DMS114 treated with DMSO at 0.1 percent for 48 hours (cell line): ENCODE data around the gene RPL32.
"Not testable (repeated sequence)": the region's sequence is repeated elsewhere in the genome, so short reads cannot be mapped to it uniquely, and the experiment has no call there.

ENCODE experiments used
- DNase-seq: peaks from one replicate; lab custom pipeline; 2025; ENCODE audit not compliant: unreplicated experiment; lab: John Stamatoyannopoulos, UW

The RPL32 gene

DNA sequence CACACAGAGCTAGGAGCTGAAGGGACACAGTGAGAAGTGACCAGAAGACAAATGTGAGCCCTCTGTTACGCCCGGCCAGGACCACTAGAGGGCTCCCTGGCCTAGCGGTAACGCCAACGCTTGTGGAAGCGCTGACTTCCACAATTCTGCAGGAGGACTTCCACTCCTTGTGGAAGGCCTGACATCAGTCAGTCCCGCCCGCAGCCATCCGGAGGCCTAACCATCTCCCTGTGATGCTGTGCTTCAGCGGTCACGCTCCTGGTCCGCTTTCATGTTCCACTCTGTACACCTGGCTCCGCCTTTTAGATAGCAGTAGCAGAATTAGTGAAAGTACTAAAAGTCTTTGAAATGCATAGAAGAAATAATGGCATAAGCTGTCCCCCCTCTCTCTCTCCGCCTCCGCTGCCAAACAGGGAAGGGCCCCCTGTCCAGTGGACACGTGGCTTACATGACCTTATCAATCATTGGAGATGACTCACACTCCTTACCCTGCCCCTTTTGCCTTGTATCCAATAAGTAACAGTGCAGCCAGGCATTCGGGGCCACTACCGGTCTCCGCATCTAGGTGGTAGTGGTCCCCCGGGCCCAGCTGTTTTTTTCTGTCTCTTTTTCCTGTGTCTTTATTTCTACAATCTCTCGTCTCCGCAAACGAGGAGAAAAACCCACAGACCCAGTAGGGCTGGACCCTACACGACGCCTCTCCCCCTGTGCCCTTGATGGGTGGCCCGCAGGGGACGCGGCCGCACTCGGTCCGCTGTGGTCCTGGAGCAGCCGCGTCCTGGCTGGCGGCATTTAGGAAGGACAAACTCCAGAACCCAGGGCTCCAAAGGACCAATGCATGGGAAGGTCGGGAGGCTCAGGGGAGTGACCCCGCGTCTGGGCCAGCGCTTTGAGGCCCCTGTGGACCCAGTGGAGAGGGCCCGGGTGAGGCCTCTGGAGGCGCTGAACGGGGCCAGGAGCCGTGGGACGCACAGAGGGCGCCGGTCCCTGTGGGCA is 27.0 kb upstream of the RPL32 start:
- peak; percentile 59 for DNase-seq

DNA sequence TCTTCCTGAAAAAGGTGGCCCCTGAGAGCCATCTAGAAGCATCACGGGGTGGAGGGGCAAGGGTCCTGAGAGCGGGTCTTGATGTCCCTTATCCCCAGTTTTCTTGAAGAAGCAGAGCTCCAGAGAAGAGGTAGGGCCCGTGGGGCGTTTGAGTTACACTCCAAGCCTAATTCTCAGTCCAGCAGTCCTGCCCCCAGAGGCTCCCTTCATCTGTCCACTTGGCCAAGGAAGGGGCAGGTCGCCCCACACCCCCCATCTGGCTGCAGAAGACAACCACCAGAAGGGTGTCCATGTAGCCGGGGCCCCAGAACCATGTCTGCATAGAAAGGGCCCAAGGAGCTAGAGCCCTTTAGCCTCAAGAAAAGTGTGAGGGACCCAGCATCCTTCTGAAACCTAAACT is 25.5 kb upstream of the RPL32 start:
- DNase-seq = no peak

- DNase-seq = no peak
Observed at GRCh38 chr3:12865271-12865670, 23.9 kb upstream of the RPL32 start.

- no peak for DNase-seq
Observed at GRCh38 chr3:12862387-12862786, 21.0 kb upstream of the RPL32 start.

DNA sequence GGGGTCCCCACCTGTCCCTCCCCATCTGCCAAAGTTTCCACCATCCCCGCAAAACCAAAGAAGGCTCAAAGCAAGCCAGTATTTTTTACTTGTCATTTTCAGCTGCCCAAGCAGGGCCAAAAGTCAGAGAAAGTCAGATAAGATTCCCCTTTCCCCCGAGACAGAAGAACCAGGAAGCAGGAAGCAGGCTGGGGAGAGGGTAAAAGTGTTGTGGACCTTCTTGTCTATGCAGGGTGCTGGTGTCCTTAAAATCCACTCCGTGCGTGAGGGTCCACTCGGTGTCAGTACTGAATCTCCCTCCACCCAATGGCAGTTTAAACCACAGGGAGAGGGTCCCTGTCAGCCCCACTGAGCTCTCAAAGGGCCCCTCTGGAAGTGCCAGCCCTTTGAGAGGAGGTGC is 20.2 kb upstream of the RPL32 start:
- DNase-seq = no peak

GRCh38 chr3:12859840-12860239 is 18.5 kb upstream of the RPL32 start:
- DNase-seq = no peak

- DNase-seq = no peak
Observed at GRCh38 chr3:12856626-12857025, 15.3 kb upstream of the RPL32 start.

DNA sequence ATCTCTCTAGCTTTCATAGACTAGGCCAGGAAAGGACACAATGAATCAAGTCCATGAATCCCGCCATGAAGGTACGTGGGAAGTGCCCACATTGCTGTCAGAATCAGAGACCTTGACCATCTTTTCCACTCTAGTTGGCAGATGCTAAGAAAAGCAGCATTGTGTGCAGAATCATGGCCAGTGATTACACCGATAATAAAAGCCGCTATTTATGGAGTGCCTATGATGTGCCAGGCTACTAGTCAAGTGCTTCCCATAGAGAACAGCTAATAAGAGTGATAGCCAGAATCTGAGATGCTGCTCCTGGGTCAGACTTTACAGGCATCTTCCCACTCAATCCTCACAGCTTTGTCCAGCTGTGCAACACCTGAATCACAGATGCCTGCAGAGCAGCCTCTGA is 13.2 kb upstream of the RPL32 start:
- DNase-seq = no peak

GRCh38 chr3:12853847-12854246 is 12.5 kb upstream of the RPL32 start:
- DNase-seq = not testable (repeated sequence)

DNA sequence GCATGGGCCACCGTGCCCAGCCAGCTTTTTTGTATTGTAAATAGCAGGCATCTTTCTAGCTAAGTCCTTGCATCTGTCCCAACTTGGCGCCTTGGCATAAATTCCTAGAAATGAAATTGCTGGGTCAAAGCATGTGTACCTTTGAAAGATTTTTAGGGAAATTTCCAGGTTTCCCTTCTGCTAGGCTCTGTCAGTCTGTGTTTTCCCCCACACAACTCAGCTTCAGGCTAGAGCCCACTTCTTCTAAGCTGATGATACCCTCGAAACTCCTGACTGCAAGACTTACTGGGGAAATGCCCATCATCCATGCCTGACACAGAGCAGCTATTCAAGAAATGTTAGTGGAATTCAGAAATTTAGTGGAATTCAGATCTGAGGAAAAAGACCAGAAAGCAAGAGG is 10.8 kb upstream of the RPL32 start:
- no peak for DNase-seq

DNA sequence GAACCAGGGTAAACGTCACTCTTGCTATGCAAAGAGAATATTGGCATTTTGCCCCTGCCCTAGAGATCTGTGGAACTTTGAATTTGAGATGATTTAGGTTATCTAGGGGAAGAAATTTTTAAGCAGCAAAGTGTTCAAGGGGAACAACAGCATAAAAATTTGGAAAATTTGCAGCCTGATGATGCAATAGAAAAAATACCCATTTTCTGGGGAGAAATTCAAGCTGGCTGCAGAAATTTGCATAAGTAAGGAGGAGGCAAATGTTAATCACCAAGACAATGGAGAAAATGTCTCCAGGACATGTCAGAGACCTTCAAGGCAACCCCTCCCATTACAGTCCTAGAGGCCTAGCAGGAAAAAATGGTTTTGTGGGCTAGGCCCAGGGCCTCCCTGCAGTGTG is 4.4 kb upstream of the RPL32 start:
- DNase-seq = no peak

- no peak for DNase-seq
Observed at GRCh38 chr3:12842469-12842868, 1.1 kb upstream of the RPL32 start.

GRCh38 chr3:12841970-12842328 is 584 bp upstream of the RPL32 start:
- no peak for DNase-seq

GRCh38 chr3:12840591-12841148 is 695 bp downstream of the RPL32 start:
- DNase-seq = no peak

DNA sequence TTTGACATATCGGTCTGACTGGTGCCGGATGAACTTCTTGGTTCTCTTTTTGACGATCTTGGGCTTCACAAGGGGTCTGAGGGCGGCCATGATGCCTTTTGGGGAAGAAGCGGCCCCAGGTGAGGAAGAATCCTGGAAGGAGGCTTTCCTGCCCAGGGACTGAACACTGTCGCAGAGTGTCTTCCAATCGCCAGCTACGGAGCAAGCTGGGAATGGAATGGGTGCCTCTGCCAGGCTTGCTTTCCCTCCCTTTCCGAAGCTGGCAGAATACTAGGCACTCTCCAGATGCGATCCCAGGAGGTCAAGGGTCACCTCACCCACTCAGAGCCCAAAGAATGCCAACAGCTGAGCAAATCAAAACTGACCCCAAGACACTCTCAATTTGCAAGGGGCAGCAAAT is 1.2 kb downstream of the RPL32 start:
- not testable (repeated sequence) for DNase-seq

GRCh38 chr3:12839156-12839946 is 2.0 kb downstream of the RPL32 start:
- no peak for DNase-seq

GRCh38 chr3:12838179-12838965 is 3.0 kb downstream of the RPL32 start:
- no peak for DNase-seq

GRCh38 chr3:12837295-12837986 is 3.9 kb downstream of the RPL32 start:
- no peak for DNase-seq

- no peak for DNase-seq
Observed at GRCh38 chr3:12835052-12835665, 6.2 kb downstream of the RPL32 start.
